Ovary (tissue), 9 donors: Measurements from ENCODE around the gene FARS2. TPM values are rescaled to one million over a fixed set of nuclear protein-coding genes. Genes with fewer than 3 reads are reported as not detected.

ENCODE experiments used
- DNase-seq, 5 donors: peaks; one replicate each; pipeline ENCODE4 v3.0.0-alpha.2; 2019 to 2020
- H3K27ac ChIP-seq, 2 donors: fragments of 200-600 bp; one replicate each; pipeline versions ENCODE4 v1.5.1 to v1.8.0; 2019 to 2022
- H3K27me3 ChIP-seq: fragments of 200-600 bp; one replicate; pipeline ENCODE4 v1.8.0; 2022
- H3K36me3 ChIP-seq: fragments of 200-600 bp; sonication (generic); one replicate; pipeline ENCODE4 v1.5.1; 2019
- H3K4me1 ChIP-seq: one replicate; pipeline ENCODE4 v1.8.1; 2013; ENCODE audit warnings: mild to moderate bottlenecking, moderate library complexity; ENCODE audit not compliant: insufficient read depth
- H3K4me3 ChIP-seq: fragments of 200-600 bp; sonication (generic); one replicate; pipeline ENCODE4 v1.5.1; 2017
- H3K9me3 ChIP-seq, 2 donors: fragments of 200-600 bp in 1 of 2; sonication (generic) in 1 of 2; one replicate each; pipeline versions ENCODE4 v1.5.1 to v1.8.1; 2013 to 2019; ENCODE audit warnings: mild to moderate bottlenecking in 1 of 2, moderate library complexity in 1 of 2
- CTCF ChIP-seq, 3 donors: fragments of 450-650 bp in 2 of 3; fragments of 200-600 bp in 1 of 3; IDR thresholded peaks; one replicate each; pipeline versions ENCODE4 v1.5.1 to v1.8.0; 2016 to 2022; ENCODE audit warnings: antibody characterized with exemption in 3 of 3, mild to moderate bottlenecking in 1 of 3
- EP300 ChIP-seq: sonication (generic); formaldehyde crosslinking; IDR thresholded peaks from one replicate; pipeline ENCODE4 v1.6.1; 2017; ENCODE audit warnings: antibody characterized with exemption
- POLR2A ChIP-seq: fragments of 450-650 bp; IDR thresholded peaks from one replicate; pipeline ENCODE4 v1.6.1; 2017; ENCODE audit warnings: antibody characterized with exemption, mild to moderate bottlenecking, moderate library complexity
- WGBS, 3 donors: extraction: QIAGEN DNeasy Blood & Tissue Kit in 1 of 3; methylation state at CpG; one replicate each; pipeline versions ENCODE4 v1.1.5 to v1.1.7; 2013 to 2017; 5-methylcytosine and 5-hydroxymethylcytosine counted together
- intact Hi-C, 4 donors: fragments of 100-400 bp; cut with DNase I; formaldehyde crosslinking; loops; one replicate each; pipeline versions ENCODE4 v1.11.0 to v1.15.1; 2022 to 2023
- polyA plus RNA-seq, 2 donors: library from polyadenylated mRNA; stranded (reverse); fragments of 200-250 nt in 1 of 2; fragments of 350-450 nt in 1 of 2; fragmentation: Illumina TruSeq in 1 of 2; extraction: RNeasy Lipid Tissue Mini Kit (QIAGEN cat#74804) in 1 of 2; gene quantifications; one replicate each; pipeline ENCODE4 v1.2.3, GENCODE V29; 2013 to 2014
- total RNA-seq, 7 donors: library from RNA; depleted of rRNA in 2 of 7; stranded (reverse); fragments of >200 nt in 2 of 7; fragmentation: NEBNext Ultra II Directional in 3 of 7; extraction: Animal tissue kit (Norgen Biotek cat#: 25700) in 3 of 7; gene quantifications; one replicate each; pipeline versions ENCODE4 v1.1.0 to v1.2.4, GENCODE V29; 2016 to 2023
- donor health status: DM: no; HTN: no; CAD: no; lungs with moderate emphysema.
- donor health status: DM: no; HTN: no; CAD: no.
- donor health status: Bipolar disorder and iron deficiency.
- donor health status: DM: yes; HTN: yes; CAD: no.
- donor health status: DM: no; HTN: no; CAD: no.
- donor health status: DM: yes; HTN: yes; CAD: no.

FARS2 gene
- total and polyA plus RNA-seq, 9 donors: 9.2 to 17.5 (median 11.0) TPM

- WGBS, 3 donors: 20 to 38% (median 23%) methylated on average over 5 of the region's 5 CpGs
- TF ChIP-seq EP300 (no peak), POLR2A (no peak), CTCF (IDR thresholded peaks at IDR 0.05) (no peak)
Measured at GRCh38 chr6:5315881-5316280, 54.6 kb downstream of the FARS2 start.

GRCh38 chr6:5316951-5317350 lies 55.6 kb downstream of the FARS2 start:
- 52 to 66% (median 56%) methylated on average over 4 of the region's 4 CpGs for WGBS, 3 donors
- no peak for DNase-seq
- no peaks in the 10 kb centered on the region for H3K9me3 ChIP-seq
- intact Hi-C loops: no loop called here
- no peak overlapping the region for H3K4me3 ChIP-seq
- H3K4me1 ChIP-seq: no peaks in the 10 kb centered on the region
- H3K36me3 ChIP-seq: no peaks in the 10 kb centered on the region
- H3K27me3 ChIP-seq: no peaks in the 10 kb centered on the region
- TF ChIP-seq POLR2A (no peak), EP300 (no peak), CTCF (IDR thresholded peaks at IDR 0.05) (no peak)
- H3K27ac ChIP-seq: no peak overlapping the region

More at GRCh38 chr6:5315881-5316280, 54.6 kb downstream of the FARS2 start:
- DNase-seq: no peak
- no peak overlapping the region for H3K4me3 ChIP-seq
- no peaks in the 10 kb centered on the region for H3K4me1 ChIP-seq
- H3K36me3 ChIP-seq: no peaks in the 10 kb centered on the region
- no peaks in the 10 kb centered on the region for H3K27me3 ChIP-seq
- intact Hi-C loops: no loop called here
- H3K9me3 ChIP-seq: no peaks in the 10 kb centered on the region
- H3K27ac ChIP-seq: no peak overlapping the region

GRCh38 chr6:5318617-5319272 lies 57.4 kb downstream of the FARS2 start:
- no peak for DNase-seq
- Histone ChIP-seq H3K4me3 (no peak overlapping the region), H3K27me3 (no peaks in the 10 kb centered on the region), H3K27ac (no peak overlapping the region), H3K36me3 (no peaks in the 10 kb centered on the region), H3K4me1 (no peaks in the 10 kb centered on the region), H3K9me3 (no peaks in the 10 kb centered on the region)
- WGBS, 3 donors: 92 to 94% (median 94%) methylated on average over 7 of the region's 7 CpGs
- TF ChIP-seq CTCF (IDR thresholded peaks at IDR 0.05): no peak
- TF ChIP-seq POLR2A: no peak
- no peak for TF ChIP-seq EP300
- intact Hi-C loops: no loop called here

- Histone ChIP-seq H3K9me3 (no peaks in the 10 kb centered on the region), H3K36me3 (no peaks in the 10 kb centered on the region), H3K4me1 (no peaks in the 10 kb centered on the region), H3K27ac (no peak overlapping the region), H3K27me3 (no peaks in the 10 kb centered on the region), H3K4me3 (no peak overlapping the region)
- 96 to 97% (median 96%) methylated on average over 3 of the region's 3 CpGs for WGBS, 3 donors
- intact Hi-C loops: no loop called here
- TF ChIP-seq CTCF (IDR thresholded peaks at IDR 0.05): no peak
- no peak for TF ChIP-seq POLR2A
- no peak for TF ChIP-seq EP300
- no peak for DNase-seq
Measured at GRCh38 chr6:5323979-5324378, 62.7 kb downstream of the FARS2 start.
